ENCODE measurements around the gene ZFP91. TPM values are rescaled to one million over a fixed set of nuclear protein-coding genes. Genes with fewer than 3 reads are reported as not detected.

Gene ZFP91
- total RNA-seq, 3 donors from 2014 or later (not counting 1 experiment from before 2014, with no cell fraction given): 54.8 to 61.8 (median 57.8) TPM

GRCh38 chr11:58596621-58597020, 17.8 kb downstream of the ZFP91 start:
- Mint-ChIP-seq H3K27me3 (ENCODE audit: low read depth in 2 of 2) (no peaks in the 10 kb centered on the region), H3K27ac (peak overlapping the region; percentile 57 to 68), H3K36me3 (no peaks in the 10 kb centered on the region), H3K4me3 (no peak overlapping the region), H3K4me1 (peaks cover 65 to 70% of the 10 kb centered on the region in 2 donors), H3K9me3 (no peaks in the 10 kb centered on the region)
- no peak overlapping the region for H3K27ac ChIP-seq (ENCODE audit: low read length)
- 96% methylated on average over 3 of the region's 3 CpGs for WGBS (ENCODE audit: insufficient coverage)
- intact Hi-C loops (cut with micrococcal nuclease): no loop called here
- TF ChIP-seq CTCF (IDR thresholded peaks at IDR 0.05): no peak
- no peaks in the 10 kb centered on the region for H3K9me3 ChIP-seq (ENCODE audit: control insufficient read depth, insufficient read depth, low read length)
- H3K4me3 ChIP-seq (ENCODE audit: low read length): no peak overlapping the region
- H3K4me1 ChIP-seq (ENCODE audit: control insufficient read depth, insufficient read depth, low read length): no peaks in the 10 kb centered on the region
- no peaks in the 10 kb centered on the region for H3K27me3 ChIP-seq (ENCODE audit: control insufficient read depth, insufficient read depth, low read length)
- DNase-seq (no peak), ATAC-seq (no peak)
- peaks cover 6% of the 10 kb centered on the region for H3K36me3 ChIP-seq (ENCODE audit: control insufficient read depth, insufficient read depth, low read length)

DNA sequence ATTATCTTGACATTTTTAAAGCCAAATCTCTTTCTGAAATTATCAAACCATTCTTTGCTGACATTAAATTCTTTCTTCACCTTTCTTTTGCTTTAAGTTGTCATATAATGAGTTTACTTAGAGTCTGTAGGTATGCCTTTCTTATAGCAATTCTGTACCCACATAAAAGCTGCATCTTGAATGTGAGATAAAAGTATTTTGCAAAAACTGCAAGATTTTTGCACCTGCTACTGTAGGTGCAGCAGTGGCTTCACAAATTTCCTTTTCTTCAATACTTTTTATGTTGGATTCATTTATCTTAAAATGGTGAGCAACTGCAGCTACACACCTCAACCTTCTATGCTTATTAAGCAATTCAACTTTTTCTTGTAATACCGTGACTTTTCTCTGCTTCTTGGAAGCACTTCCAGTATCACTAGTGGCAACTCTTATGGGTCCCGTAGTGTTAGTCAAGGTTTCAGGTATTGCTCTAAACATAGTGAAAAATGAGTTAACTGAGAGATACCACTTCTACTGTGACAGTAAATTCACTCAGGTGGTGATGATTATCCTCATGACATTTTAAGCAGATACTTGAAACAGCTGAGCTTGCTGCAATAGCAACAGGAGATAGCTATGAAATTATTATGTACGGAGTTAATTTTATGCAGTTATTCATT, 18.8 kb downstream of the ZFP91 start:
- peak in 1 of 2 donors; percentile 10 for DNase-seq
- Histone ChIP-seq H3K36me3 (ENCODE audit: control insufficient read depth, insufficient read depth, low read length) (peaks cover 6% of the 10 kb centered on the region), H3K4me1 (ENCODE audit: control insufficient read depth, insufficient read depth, low read length) (no peaks in the 10 kb centered on the region), H3K4me3 (ENCODE audit: low read length) (no peak overlapping the region), H3K27me3 (ENCODE audit: control insufficient read depth, insufficient read depth, low read length) (no peaks in the 10 kb centered on the region), H3K27ac (ENCODE audit: low read length) (no peak overlapping the region), H3K9me3 (ENCODE audit: control insufficient read depth, insufficient read depth, low read length) (no peaks in the 10 kb centered on the region)
- Mint-ChIP-seq H3K4me1 (peaks cover 64 to 74% of the 10 kb centered on the region in 2 donors), H3K36me3 (no peaks in the 10 kb centered on the region), H3K27ac (peak overlapping the region; percentile 57 to 68), H3K4me3 (no peak overlapping the region), H3K9me3 (no peaks in the 10 kb centered on the region), H3K27me3 (ENCODE audit: low read depth in 2 of 2) (no peaks in the 10 kb centered on the region)
- 85% methylated on average over 2 of the region's 3 CpGs for WGBS (ENCODE audit: insufficient coverage)
- no peak for TF ChIP-seq CTCF (IDR thresholded peaks at IDR 0.05)
- ATAC-seq: no peak
- intact Hi-C loops (cut with micrococcal nuclease): no loop called here

DNA sequence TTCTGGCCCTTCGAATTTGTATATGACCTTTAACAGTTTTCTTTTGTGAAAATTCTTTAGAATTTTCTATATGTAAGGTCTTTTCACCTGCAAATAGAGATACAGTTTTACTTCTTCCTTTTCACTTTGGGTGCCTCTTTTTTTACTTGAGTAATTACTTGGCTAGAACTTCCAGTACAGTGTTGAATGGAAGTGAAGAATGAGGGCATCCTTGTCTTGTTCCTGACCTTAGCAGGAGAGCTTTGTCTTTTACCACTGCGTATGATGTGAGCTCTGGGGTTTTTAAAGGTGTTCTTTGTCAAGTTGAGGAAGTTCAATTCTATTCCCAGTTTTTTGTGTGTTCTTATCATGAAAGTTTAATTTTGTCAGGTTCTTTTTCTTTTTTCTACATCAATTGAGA, 21.6 kb downstream of the ZFP91 start:
- Mint-ChIP-seq H3K9me3 (no peaks in the 10 kb centered on the region), H3K27ac (peak overlapping the region in 1 of 2 donors; percentile 29), H3K27me3 (ENCODE audit: low read depth in 2 of 2) (no peaks in the 10 kb centered on the region), H3K36me3 (no peaks in the 10 kb centered on the region), H3K4me3 (no peak overlapping the region), H3K4me1 (peaks cover 70 to 85% of the 10 kb centered on the region in 2 donors)
- DNase-seq (no peak), ATAC-seq (no peak)
- 89% methylated on average over 1 of the region's 2 CpGs for WGBS (ENCODE audit: insufficient coverage)
- H3K4me3 ChIP-seq (ENCODE audit: low read length): no peak overlapping the region
- H3K27ac ChIP-seq (ENCODE audit: low read length): no peak overlapping the region
- no peaks in the 10 kb centered on the region for H3K9me3 ChIP-seq (ENCODE audit: control insufficient read depth, insufficient read depth, low read length)
- intact Hi-C loops (cut with micrococcal nuclease): no loop called here
- H3K27me3 ChIP-seq (ENCODE audit: control insufficient read depth, insufficient read depth, low read length): no peaks in the 10 kb centered on the region
- peaks cover 3% of the 10 kb centered on the region for H3K36me3 ChIP-seq (ENCODE audit: control insufficient read depth, insufficient read depth, low read length)
- H3K4me1 ChIP-seq (ENCODE audit: control insufficient read depth, insufficient read depth, low read length): no peaks in the 10 kb centered on the region
- TF ChIP-seq CTCF (IDR thresholded peaks at IDR 0.05): no peak
